GM12875 (cell line): ENCODE data around the gene SKP1.

Experiments used
- H3K4me3 ChIP-seq: one replicate; pipeline ENCODE4 v1.5.1; 2011; ENCODE audit warnings: low read depth, low read length, control low read depth
- CTCF ChIP-seq: IDR thresholded peaks from 2 replicates; pipeline ENCODE4 v1.5.1; 2011; ENCODE audit warnings: low read depth, mild to moderate bottlenecking, control low read depth, inconsistent platforms, low read length, moderate library complexity, borderline replicate concordance; ENCODE audit not compliant: insufficient read depth

SKP1 gene

GRCh38 chr5:134209477-134210245, 32.9 kb upstream of the SKP1 start:
- TF ChIP-seq CTCF: no peak

GRCh38 chr5:134207696-134208095, 30.9 kb upstream of the SKP1 start:
- H3K4me3 ChIP-seq: no peak overlapping the region
- TF ChIP-seq CTCF: no peak

More at GRCh38 chr5:134209477-134210245, 32.9 kb upstream of the SKP1 start:
- no peak overlapping the region for H3K4me3 ChIP-seq

- TF ChIP-seq CTCF: no peak
- no peak overlapping the region for H3K4me3 ChIP-seq
These were observed 29.9 kb upstream of the SKP1 start for GRCh38 chr5:134206627-134207160.

- TF ChIP-seq CTCF: no peak
- H3K4me3 ChIP-seq: no peak overlapping the region
These were observed 27.8 kb upstream of the SKP1 start for GRCh38 chr5:134204575-134204974.

- H3K4me3 ChIP-seq: no peak overlapping the region
- no peak for TF ChIP-seq CTCF
These were observed 26.9 kb upstream of the SKP1 start for GRCh38 chr5:134203630-134204029.

GRCh38 chr5:134195666-134196065, 18.9 kb upstream of the SKP1 start:
- no peak overlapping the region for H3K4me3 ChIP-seq
- no peak for TF ChIP-seq CTCF

GRCh38 chr5:134189031-134189430, 12.3 kb upstream of the SKP1 start:
- no peak for TF ChIP-seq CTCF
- H3K4me3 ChIP-seq: no peak overlapping the region
